Loucy (cell line): ENCODE measurements around the gene DDX24.

Source experiments
- H2AFZ ChIP-seq: fragments of 200-600 bp; sonication (generic); 2 replicates; pipeline ENCODE4 v1.6.0; 2016; ENCODE audit warnings: antibody characterized with exemption, mild to moderate bottlenecking, low read length, moderate library complexity
- H3F3A ChIP-seq: fragments of 200-600 bp; 2 replicates; pipeline ENCODE4 v1.6.0; 2016; ENCODE audit warnings: antibody characterized with exemption, low read depth, mild to moderate bottlenecking
- H3K27me3 ChIP-seq: fragments of 200-600 bp; sonication (generic); 2 replicates; pipeline ENCODE4 v1.6.1; 2014; ENCODE audit warnings: low read length, mild to moderate bottlenecking; ENCODE audit not compliant: insufficient read depth, poor library complexity, severe bottlenecking
- H3K36me3 ChIP-seq: fragments of 200-600 bp; sonication (generic); 2 replicates; pipeline ENCODE4 v1.6.1; 2016; ENCODE audit warnings: low read length; ENCODE audit not compliant: insufficient read depth
- H3K4me1 ChIP-seq: fragments of 200-600 bp; sonication (generic); 2 replicates; pipeline ENCODE4 v1.5.1; 2014; ENCODE audit warnings: low read length, mild to moderate bottlenecking; ENCODE audit not compliant: insufficient read depth, poor library complexity, severe bottlenecking
- H3K4me2 ChIP-seq: fragments of 200-600 bp; sonication (generic); 2 replicates; pipeline ENCODE4 v1.6.0; 2014; ENCODE audit warnings: antibody characterized with exemption, low read length, low read depth, mild to moderate bottlenecking; ENCODE audit not compliant: poor library complexity, severe bottlenecking
- H3K4me3 ChIP-seq: fragments of 200-600 bp; sonication (generic); 2 replicates; pipeline ENCODE4 v1.5.1; 2014; ENCODE audit warnings: low read length, mild to moderate bottlenecking, mixed read lengths; ENCODE audit not compliant: poor library complexity, severe bottlenecking
- H3K79me2 ChIP-seq: fragments of 200-600 bp; sonication (generic); 2 replicates; pipeline ENCODE4 v1.6.1; 2014; ENCODE audit warnings: low read length; ENCODE audit not compliant: insufficient read depth
- H3K9ac ChIP-seq: fragments of 200-600 bp; sonication (generic); 2 replicates; pipeline ENCODE4 v1.6.0; 2014; ENCODE audit warnings: mild to moderate bottlenecking, low read depth, low read length, moderate library complexity; ENCODE audit not compliant: poor library complexity, severe bottlenecking
- H3K9me2 ChIP-seq: fragments of 200-600 bp; sonication (generic); replicated peaks from 2 replicates; pipeline ENCODE4 v1.6.1; 2016; ENCODE audit warnings: low read depth, low read length, mixed read lengths
- H3K9me3 ChIP-seq: fragments of 200-600 bp; sonication (generic); 2 replicates; pipeline ENCODE4 v1.6.1; 2014; ENCODE audit warnings: mild to moderate bottlenecking, antibody characterized with exemption, low read length, low read depth; ENCODE audit not compliant: insufficient read depth
- H4K20me1 ChIP-seq: fragments of 200-600 bp; sonication (generic); 2 replicates; pipeline ENCODE4 v1.6.0; 2014; ENCODE audit warnings: antibody characterized with exemption, low read length, mild to moderate bottlenecking; ENCODE audit not compliant: insufficient read depth, poor library complexity, severe bottlenecking
- EZH2phosphoT487 ChIP-seq: fragments of 200-600 bp; IDR thresholded peaks from 2 replicates; pipeline ENCODE4 v1.6.1; 2018; ENCODE audit warnings: antibody characterized with exemption, mild to moderate bottlenecking, moderate library complexity, borderline replicate concordance
- TF ChIP-seq, protein P1 (sequence below): fragments of 200-600 bp; sonication (generic); conservative IDR thresholded peaks from 2 replicates; pipeline ENCODE4 v1.5.1; 2014; ENCODE audit warnings: mild to moderate bottlenecking, antibody characterized with exemption, low read length

The DDX24 gene

DNA sequence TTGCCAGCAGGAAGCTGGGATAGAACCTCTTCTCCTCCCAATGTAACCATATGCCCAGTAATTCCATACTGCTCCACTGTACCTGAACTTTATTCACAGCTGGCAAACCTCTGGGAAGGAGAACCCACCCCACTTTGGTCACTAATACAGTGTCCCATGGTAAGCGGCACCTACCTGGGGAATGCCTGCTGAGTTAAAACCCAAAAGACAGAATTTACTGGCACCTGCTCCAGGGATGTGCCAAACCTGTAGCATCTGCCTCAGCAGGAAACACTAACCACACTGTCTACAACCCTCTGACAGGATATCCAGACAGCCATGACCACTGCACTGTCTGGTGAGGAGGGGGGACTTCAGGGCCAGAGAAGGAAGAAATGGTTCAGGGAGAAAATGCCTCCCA is 26.6 kb downstream of the DDX24 start:
- TF ChIP-seq EZH2phosphoT487: no peak
- TF ChIP-seq, protein P1, sequence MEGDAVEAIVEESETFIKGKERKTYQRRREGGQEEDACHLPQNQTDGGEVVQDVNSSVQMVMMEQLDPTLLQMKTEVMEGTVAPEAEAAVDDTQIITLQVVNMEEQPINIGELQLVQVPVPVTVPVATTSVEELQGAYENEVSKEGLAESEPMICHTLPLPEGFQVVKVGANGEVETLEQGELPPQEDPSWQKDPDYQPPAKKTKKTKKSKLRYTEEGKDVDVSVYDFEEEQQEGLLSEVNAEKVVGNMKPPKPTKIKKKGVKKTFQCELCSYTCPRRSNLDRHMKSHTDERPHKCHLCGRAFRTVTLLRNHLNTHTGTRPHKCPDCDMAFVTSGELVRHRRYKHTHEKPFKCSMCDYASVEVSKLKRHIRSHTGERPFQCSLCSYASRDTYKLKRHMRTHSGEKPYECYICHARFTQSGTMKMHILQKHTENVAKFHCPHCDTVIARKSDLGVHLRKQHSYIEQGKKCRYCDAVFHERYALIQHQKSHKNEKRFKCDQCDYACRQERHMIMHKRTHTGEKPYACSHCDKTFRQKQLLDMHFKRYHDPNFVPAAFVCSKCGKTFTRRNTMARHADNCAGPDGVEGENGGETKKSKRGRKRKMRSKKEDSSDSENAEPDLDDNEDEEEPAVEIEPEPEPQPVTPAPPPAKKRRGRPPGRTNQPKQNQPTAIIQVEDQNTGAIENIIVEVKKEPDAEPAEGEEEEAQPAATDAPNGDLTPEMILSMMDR: no peak

DNA sequence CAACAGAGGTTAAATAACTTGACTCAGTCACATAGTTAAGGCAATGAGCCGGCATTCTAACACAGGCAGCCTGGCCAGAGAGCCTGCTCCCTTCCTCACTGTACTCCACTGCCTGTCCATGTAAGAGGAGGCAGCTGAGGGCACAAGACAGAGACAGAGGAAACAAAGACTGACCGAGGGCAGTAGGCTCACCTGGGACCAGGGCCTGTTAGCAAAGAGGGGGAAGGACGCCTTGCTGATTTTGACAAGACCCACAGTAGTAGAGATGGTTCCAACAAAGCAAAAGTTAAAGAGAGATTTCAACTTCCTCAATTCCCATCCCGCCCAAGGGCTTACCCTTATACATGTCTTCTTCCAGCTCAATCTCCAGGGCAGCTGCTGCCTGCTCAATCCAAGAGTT is 28.3 kb downstream of the DDX24 start:
- no peak overlapping the region for H3K4me2 ChIP-seq
- no peaks in the 10 kb centered on the region for H4K20me1 ChIP-seq
- no peaks in the 10 kb centered on the region for H3K9me3 ChIP-seq
- no peak overlapping the region for H2AFZ ChIP-seq
- H3K4me1 ChIP-seq: no peaks in the 10 kb centered on the region
- no peaks in the 10 kb centered on the region for H3F3A ChIP-seq
- H3K27me3 ChIP-seq: no peaks in the 10 kb centered on the region
- H3K79me2 ChIP-seq: no peaks in the 10 kb centered on the region
- no peak overlapping the region for H3K9ac ChIP-seq
- TF ChIP-seq, protein P1: no peak
- TF ChIP-seq EZH2phosphoT487: no peak
- H3K36me3 ChIP-seq: peaks cover 95% of the 10 kb centered on the region
- H3K4me3 ChIP-seq: no peak overlapping the region
- H3K9me2 ChIP-seq: no peaks in the 10 kb centered on the region

More for the DNA sequence above, 26.6 kb downstream of the DDX24 start:
- Histone ChIP-seq H3K4me3 (no peak overlapping the region), H4K20me1 (peaks cover 6% of the 10 kb centered on the region), H3K4me1 (no peaks in the 10 kb centered on the region), H3K9ac (no peak overlapping the region), H3K36me3 (peaks cover 97% of the 10 kb centered on the region), H3K9me2 (no peaks in the 10 kb centered on the region), H3K27me3 (no peaks in the 10 kb centered on the region), H3K9me3 (no peaks in the 10 kb centered on the region), H3K79me2 (no peaks in the 10 kb centered on the region), H2AFZ (no peak overlapping the region), H3F3A (no peaks in the 10 kb centered on the region), H3K4me2 (no peak overlapping the region)

DNA sequence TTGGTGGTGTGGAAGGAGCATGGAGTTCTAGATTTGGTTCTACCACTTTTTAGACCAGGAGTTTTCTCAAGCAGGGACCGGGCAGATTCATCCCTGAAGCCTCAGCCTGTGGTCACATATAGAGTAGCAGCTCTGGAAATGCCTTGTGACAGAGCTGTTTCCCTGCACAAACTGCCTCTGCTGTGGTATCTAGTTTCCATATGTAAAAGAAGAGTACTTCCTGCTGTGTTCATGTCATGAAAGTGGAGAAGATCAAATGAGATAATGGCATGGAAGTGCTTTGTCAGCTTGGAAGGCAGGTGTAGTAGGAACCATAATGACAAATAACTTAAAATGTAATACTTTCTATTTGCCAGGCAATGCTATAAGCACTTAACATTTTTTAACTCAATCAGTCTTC is 28.8 kb downstream of the DDX24 start:
- no peaks in the 10 kb centered on the region for H3K27me3 ChIP-seq
- no peak overlapping the region for H3K4me2 ChIP-seq
- no peaks in the 10 kb centered on the region for H3F3A ChIP-seq
- H3K36me3 ChIP-seq: peaks cover 95% of the 10 kb centered on the region
- H4K20me1 ChIP-seq: no peaks in the 10 kb centered on the region
- no peaks in the 10 kb centered on the region for H3K79me2 ChIP-seq
- no peaks in the 10 kb centered on the region for H3K4me1 ChIP-seq
- H3K9me2 ChIP-seq: no peaks in the 10 kb centered on the region
- TF ChIP-seq, protein P1: no peak
- TF ChIP-seq EZH2phosphoT487: no peak
- no peaks in the 10 kb centered on the region for H3K9me3 ChIP-seq
- no peak overlapping the region for H3K4me3 ChIP-seq
- no peak overlapping the region for H3K9ac ChIP-seq
- no peak overlapping the region for H2AFZ ChIP-seq
